Lung (tissue), 12 donors: ENCODE measurements around the gene CHST1. TPM values are rescaled to one million over a fixed set of nuclear protein-coding genes. Genes with fewer than 3 reads are reported as not detected.

Experiments used
- ATAC-seq: fragments of 200-7000 bp; cut with Tn5 transposase; one replicate; pipeline ENCODE4 v1.9.1; 2020; ENCODE audit warnings: moderate number of reproducible peaks; ENCODE audit not compliant: insufficient read depth, low FRiP score
- DNase-seq, 3 donors: peaks; one replicate each; pipeline ENCODE4 v3.0.0-alpha.2; 2013 to 2017
- H3K27ac ChIP-seq, 2 donors: one replicate each; pipeline ENCODE4 v1.5.1; 2013; ENCODE audit warnings: mild to moderate bottlenecking in 2 of 2, moderate library complexity in 2 of 2, control low read depth in 1 of 2, inconsistent platforms in 1 of 2, low read depth in 1 of 2, low read length in 1 of 2
- H3K27me3 ChIP-seq, 3 donors: one replicate each; pipeline ENCODE4 v1.5.1; 2013; ENCODE audit warnings: low read length in 2 of 3; ENCODE audit not compliant: control insufficient read depth in 3 of 3, insufficient read depth in 3 of 3
- H3K36me3 ChIP-seq, 4 donors: one replicate each; pipeline ENCODE4 v1.5.1; 2013; ENCODE audit warnings: low read length in 4 of 4, mild to moderate bottlenecking in 1 of 4, moderate library complexity in 1 of 4; ENCODE audit not compliant: control insufficient read depth in 4 of 4, insufficient read depth in 4 of 4
- H3K4me1 ChIP-seq, 5 donors: one replicate each; pipeline ENCODE4 v1.5.1; 2013; ENCODE audit warnings: low read length in 5 of 5, mild to moderate bottlenecking in 2 of 5, moderate library complexity in 1 of 5; ENCODE audit not compliant: control insufficient read depth in 5 of 5, insufficient read depth in 5 of 5
- H3K4me3 ChIP-seq: one replicate; pipeline ENCODE4 v1.5.1; 2013; ENCODE audit warnings: mild to moderate bottlenecking, control low read depth, moderate library complexity
- H3K9ac ChIP-seq, 2 donors: one replicate each; pipeline ENCODE4 v1.5.1; 2013; ENCODE audit warnings: low read length in 2 of 2, control low read depth in 1 of 2; ENCODE audit not compliant: insufficient read depth in 1 of 2
- H3K9me3 ChIP-seq, 4 donors: one replicate each; pipeline ENCODE4 v1.5.1; 2013; ENCODE audit warnings: low read length in 3 of 4, mild to moderate bottlenecking in 1 of 4, moderate library complexity in 1 of 4; ENCODE audit not compliant: control insufficient read depth in 4 of 4, insufficient read depth in 3 of 4
- CTCF ChIP-seq: IDR thresholded peaks from 2 replicates; pipeline ENCODE4 v1.5.1; 2012; ENCODE audit warnings: mild to moderate bottlenecking; ENCODE audit errors: control extremely low read depth, extremely low read depth
- WGBS, 2 donors: extraction: QIAGEN DNeasy Blood & Tissue Kit; methylation state at CpG; one replicate each; pipeline ENCODE4 v1.1.7; 2013; 5-methylcytosine and 5-hydroxymethylcytosine counted together
- polyA plus RNA-seq, 2 donors: library from polyadenylated mRNA; stranded (reverse); fragments of 200-250 nt; gene quantifications; one replicate each; pipeline ENCODE4 v1.2.1, GENCODE V29; 2013
- total RNA-seq, 2 donors: library from RNA; depleted of rRNA in 1 of 2; stranded (reverse); fragments of >200 nt in 1 of 2; gene quantifications; one replicate each; pipeline ENCODE4 v1.2.1, GENCODE V29; 2014 to 2021
- donor health status: control.
- donor health status: control.
- donor health status: Bipolar disorder and iron deficiency.
- donor health status: healthy.
- donor health status: DM: yes; HTN: yes; CAD: no.

CHST1 gene
- total and polyA plus RNA-seq, 4 donors: 1.7 to 2.4 (median 1.9) TPM

- Histone ChIP-seq H3K9me3 (peaks cover 0 to 3% (median 0%) of the 10 kb centered on the region in 4 donors), H3K4me3 (no peak overlapping the region), H3K4me1 (peaks cover 0 to 2% (median 0%) of the 10 kb centered on the region in 5 donors), H3K36me3 (no peaks in the 10 kb centered on the region), H3K27me3 (peaks cover 0 to 8% (median 5%) of the 10 kb centered on the region in 3 donors), H3K9ac (no peak overlapping the region), H3K27ac (no peak overlapping the region)
- no peak for TF ChIP-seq CTCF
- 97 to 100% methylated on average over 1 of the region's 1 CpG for WGBS, 2 donors
- ATAC-seq (no peak), DNase-seq (no peak)
These were observed 19.0 kb downstream of the CHST1 start for GRCh38 chr11:45646275-45646927.

DNA sequence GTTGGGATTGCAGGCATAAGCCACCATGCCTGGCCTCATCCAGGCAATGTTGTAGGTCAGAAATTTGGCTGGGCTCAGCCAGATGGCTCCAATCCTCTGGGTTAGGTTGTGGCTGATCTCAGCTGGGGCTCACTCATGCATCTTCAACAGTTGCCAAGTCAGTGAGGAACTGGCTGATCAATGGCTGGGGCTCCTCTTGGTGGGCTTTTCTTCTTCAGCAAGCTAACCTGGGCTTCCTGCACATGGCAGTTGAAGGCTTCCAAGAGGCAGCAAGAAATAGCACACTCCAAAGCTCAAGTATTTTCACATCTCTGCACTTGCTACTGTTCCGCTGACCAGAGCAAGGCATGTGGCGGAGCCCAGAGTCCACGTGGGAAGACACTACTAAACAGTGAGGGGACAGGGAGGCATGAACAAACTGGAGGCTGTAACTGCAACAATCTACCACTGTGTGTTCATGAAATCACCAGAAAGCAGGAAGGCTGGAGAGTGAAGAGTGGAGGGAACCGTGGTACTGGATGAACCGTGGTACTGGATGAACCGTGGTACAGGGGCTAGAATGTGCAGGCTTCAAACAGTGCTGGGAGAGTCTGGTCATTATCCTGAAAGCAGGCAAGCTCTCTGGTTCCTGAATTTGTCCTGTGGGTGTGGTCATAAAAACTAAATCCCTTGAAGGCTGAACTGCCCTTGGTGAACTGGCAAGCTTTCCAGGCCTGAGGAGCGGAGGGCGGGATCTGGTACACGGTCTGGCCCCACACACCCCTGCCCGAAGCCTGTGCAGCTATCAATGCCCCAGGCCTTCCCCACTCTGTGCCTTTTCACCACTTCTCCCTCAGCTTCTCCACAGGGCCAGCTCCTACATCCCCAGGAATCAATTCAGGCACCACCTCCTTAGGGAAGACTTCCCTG lies 20.2 kb downstream of the CHST1 start:
- Histone ChIP-seq H3K36me3 (no peaks in the 10 kb centered on the region), H3K4me3 (no peak overlapping the region), H3K4me1 (peaks cover 0 to 2% (median 0%) of the 10 kb centered on the region in 5 donors), H3K9ac (no peak overlapping the region), H3K9me3 (no peaks in the 10 kb centered on the region), H3K27me3 (peaks cover 0 to 8% (median 5%) of the 10 kb centered on the region in 3 donors), H3K27ac (no peak overlapping the region)
- ATAC-seq: no peak
- WGBS, 2 donors: 92 to 94% methylated on average over 10 of the region's 10 CpGs
- no peak for TF ChIP-seq CTCF
- no peak for DNase-seq

GRCh38 chr11:45643598-45644260 lies 21.7 kb downstream of the CHST1 start:
- Histone ChIP-seq H3K4me3 (no peak overlapping the region), H3K9me3 (no peaks in the 10 kb centered on the region), H3K27ac (no peak overlapping the region), H3K9ac (no peak overlapping the region), H3K36me3 (no peaks in the 10 kb centered on the region), H3K4me1 (peaks cover 0 to 2% (median 0%) of the 10 kb centered on the region in 5 donors), H3K27me3 (peaks cover 0 to 4% (median 2%) of the 10 kb centered on the region in 3 donors)
- DNase-seq (no peak), ATAC-seq (no peak)
- WGBS, 2 donors: 44 to 48% methylated on average over 7 of the region's 7 CpGs
- TF ChIP-seq CTCF: no peak
